AG09309 (cell line): ENCODE data around the gene OR2AE1.

Source experiments
- DNase-seq: peaks from one replicate; pipeline ENCODE4 v3.0.0-alpha.2; 2010; ENCODE audit warnings: low read depth
- H3K4me3 ChIP-seq: 2 replicates; pipeline ENCODE4 v1.5.1; 2011; ENCODE audit warnings: mild to moderate bottlenecking, low read depth, low read length, moderate library complexity; ENCODE audit not compliant: control insufficient read depth
- TF ChIP-seq, protein P1 (sequence below): IDR thresholded peaks from 2 replicates; pipeline ENCODE4 v1.5.1; 2011; ENCODE audit warnings: mild to moderate bottlenecking, low read depth, low read length, inconsistent platforms; ENCODE audit not compliant: insufficient read depth, control insufficient read depth; ENCODE audit errors: missing control alignments

The OR2AE1 gene

DNA sequence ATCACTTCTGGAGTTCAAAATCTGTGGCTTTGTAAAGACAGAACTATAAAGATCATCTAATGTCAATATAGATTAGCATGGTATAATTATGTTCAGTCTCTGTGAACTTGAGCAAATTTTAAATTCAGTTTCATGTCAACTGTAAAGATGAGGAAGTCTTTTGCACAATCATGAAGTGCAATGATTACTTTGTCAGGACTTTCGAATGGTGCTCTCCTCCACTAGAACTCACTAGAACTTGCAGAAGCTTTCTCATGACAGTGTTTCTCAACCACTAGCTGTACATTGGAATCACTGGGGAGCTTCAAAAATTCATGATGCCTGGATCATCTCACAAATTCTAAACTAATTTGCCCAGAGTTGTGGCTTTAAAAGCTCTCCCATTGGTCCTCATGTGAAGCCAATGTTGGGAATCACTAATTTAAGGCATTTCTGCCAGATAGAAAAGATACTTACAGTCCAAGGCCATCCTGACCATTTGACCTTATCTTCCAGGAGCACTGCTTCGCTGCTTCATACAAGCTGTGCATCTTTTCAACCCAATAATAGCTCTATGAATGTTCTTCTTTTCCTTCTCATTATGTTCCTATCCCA, 12.9 kb downstream of the OR2AE1 start:
- TF ChIP-seq, protein P1, sequence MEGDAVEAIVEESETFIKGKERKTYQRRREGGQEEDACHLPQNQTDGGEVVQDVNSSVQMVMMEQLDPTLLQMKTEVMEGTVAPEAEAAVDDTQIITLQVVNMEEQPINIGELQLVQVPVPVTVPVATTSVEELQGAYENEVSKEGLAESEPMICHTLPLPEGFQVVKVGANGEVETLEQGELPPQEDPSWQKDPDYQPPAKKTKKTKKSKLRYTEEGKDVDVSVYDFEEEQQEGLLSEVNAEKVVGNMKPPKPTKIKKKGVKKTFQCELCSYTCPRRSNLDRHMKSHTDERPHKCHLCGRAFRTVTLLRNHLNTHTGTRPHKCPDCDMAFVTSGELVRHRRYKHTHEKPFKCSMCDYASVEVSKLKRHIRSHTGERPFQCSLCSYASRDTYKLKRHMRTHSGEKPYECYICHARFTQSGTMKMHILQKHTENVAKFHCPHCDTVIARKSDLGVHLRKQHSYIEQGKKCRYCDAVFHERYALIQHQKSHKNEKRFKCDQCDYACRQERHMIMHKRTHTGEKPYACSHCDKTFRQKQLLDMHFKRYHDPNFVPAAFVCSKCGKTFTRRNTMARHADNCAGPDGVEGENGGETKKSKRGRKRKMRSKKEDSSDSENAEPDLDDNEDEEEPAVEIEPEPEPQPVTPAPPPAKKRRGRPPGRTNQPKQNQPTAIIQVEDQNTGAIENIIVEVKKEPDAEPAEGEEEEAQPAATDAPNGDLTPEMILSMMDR = no peak
- DNase-seq = no peak
- no peak overlapping the region for H3K4me3 ChIP-seq

DNA sequence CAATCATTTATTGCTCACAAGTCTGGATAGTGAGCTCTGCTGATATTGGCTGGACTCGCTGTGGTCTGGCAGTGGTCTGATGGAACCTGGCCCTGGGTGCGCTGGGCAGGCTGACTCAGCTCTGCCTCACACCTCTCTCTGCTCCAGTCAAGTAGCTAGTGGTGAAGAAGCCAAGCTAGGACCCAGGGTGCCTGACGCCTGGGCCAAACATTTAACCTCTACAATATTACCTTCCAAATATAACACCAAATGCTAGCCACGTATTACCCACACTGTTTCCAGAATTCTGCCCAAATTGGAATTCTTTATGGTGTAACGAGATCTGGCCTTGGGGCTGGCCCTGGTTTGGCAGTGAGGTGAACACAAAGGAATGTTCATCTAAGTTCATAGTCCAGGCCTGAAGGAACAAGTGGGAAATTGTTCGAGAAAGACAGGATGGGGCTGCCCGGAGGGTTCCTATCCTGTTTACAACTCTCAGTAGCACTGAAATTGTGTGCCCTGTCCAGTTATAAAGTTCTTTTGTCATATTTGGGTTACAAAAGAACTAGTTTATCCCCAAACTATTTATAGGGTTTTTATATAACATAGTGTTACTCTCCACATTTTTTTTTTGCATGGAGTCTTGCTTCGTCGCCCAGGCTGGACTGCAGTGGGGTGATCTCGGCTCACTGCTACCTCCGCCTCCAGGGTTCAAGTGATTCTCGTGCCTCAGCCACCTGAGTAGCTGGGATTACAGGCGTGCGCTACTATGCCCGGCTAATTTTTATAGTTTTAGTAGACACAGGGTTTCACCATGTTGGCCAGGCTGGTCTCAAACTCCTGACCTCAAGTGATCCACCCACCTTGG, 16.3 kb downstream of the OR2AE1 start:
- TF ChIP-seq, protein P1 = no peak
- H3K4me3 ChIP-seq = no peak overlapping the region
- peak; percentile 56 for DNase-seq

DNA sequence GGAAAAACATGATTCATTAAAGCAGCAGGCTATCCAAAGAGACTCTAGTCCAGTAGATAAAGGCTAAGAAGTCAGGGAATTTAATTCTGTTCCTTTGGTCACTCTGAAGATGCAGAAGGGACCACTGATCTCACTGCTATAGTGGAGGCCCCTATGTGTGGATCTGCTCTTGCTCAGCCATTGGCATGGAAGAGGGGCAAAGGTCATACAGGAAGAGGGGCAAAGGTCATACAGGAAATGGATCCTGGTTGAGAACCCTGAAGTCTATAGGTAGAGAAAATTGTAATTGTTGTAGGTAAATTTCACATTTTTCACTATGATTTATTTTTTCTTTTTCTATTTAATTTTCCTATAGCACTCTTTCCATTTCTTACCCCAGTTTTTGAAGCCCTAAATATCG, 21.6 kb downstream of the OR2AE1 start:
- DNase-seq = no peak
- TF ChIP-seq, protein P1 = no peak
- H3K4me3 ChIP-seq = no peak overlapping the region

DNA sequence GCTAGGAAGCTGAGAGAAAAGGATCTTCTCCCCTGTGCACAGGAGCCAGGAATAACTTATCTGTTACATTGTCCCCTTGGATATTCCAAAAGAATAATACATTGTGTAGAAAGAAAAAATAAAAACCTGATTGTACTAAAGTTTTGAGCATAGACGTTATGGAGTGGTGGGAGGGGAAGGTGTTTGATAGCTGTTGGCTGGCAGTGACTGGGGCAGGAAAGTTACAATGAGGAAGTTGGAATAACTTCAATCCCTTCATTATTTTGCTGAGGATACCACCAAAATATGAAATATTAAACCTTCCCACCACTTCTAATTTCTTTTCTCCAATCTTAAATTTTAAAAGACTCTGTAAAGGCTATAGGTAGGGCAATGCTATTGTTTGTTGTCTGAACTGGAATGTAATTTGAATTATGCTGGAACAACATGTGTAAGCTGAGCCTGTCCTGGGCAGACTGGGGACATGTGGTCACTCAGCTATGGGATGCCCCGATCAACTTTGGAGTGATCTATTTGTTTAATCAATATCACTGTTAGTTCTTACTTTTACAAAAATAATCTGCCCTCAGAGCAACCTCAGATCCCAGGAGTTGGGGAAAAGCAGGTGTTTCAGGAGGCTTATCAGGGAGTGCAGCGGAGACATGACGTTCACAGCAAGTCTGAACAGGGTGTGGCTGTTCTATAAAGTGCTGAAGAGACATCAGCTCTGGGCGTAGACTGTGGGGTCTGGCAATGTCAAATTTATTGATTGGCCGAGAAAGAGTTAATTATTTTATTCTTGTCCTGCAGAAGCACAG, 28.2 kb downstream of the OR2AE1 start:
- DNase-seq = no peak
- H3K4me3 ChIP-seq = no peak overlapping the region
- TF ChIP-seq, protein P1 = no peak

DNA sequence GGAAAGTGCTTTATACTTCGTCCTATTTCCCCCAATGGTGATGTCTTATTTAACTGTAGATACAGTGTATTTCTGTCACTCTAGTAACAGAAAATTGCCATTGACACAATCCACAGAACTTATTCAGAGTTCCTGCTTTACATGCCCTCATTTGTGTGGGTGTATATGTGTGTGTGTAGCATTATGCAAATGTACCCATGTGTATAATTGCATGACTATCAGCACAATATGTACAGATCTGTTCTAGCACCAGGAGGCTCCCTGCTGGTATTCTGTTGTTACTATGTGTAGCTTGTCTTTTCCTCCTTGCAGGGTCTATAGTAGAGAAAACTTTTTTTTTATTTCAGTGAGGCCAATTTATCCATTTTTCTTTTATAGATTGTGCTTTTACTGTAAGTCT, 32.5 kb downstream of the OR2AE1 start:
- no peak overlapping the region for H3K4me3 ChIP-seq
- TF ChIP-seq, protein P1 = no peak
- no peak for DNase-seq

DNA sequence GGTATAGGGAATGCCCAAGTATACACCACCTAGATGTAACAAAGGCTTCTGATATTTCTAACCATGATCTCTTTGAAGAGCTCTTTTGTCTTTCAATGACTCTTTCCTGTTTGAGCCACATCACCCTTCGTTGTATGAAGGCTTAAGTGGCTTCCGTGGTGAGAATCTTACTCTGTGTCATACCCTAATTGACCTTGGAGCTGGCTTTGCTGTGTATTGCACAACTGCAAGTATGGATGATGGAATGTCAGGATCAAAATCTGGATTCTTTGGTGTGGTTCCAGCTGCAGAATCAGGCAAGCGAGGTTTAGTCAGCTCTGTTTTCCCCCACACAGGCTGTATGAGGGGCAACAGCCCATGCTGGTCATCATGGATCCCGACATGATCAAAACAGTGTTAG, 33.0 kb downstream of the OR2AE1 start:
- no peak overlapping the region for H3K4me3 ChIP-seq
- DNase-seq = no peak
- TF ChIP-seq, protein P1 = no peak
